UCSD-AML1 (cell line): ENCODE data around the gene ITGAL.
"Not testable (repeated sequence)": the region's sequence is repeated elsewhere in the genome, so short reads cannot be mapped to it uniquely, and the experiment has no call there.

Experiments
- DNase-seq: peaks from one replicate; lab custom pipeline; 2025; ENCODE audit not compliant: unreplicated experiment; lab: John Stamatoyannopoulos, UW

The ITGAL gene

GRCh38 chr16:30472328-30472942, at the start of gene ITGAL:
ITGAL (plus strand) TSS chr16:30472742; CDS start chr16:30472838, 96 bp downstream.
- DNase-seq: peak; percentile 76

- no peak for DNase-seq
These were observed 44.5 kb upstream of the ITGAL start for GRCh38 chr16:30428055-30428454.

GRCh38 chr16:30429418-30429677, 43.2 kb upstream of the ITGAL start:
- no peak for DNase-seq

GRCh38 chr16:30429678-30430427, 42.7 kb upstream of the ITGAL start, which contains the start of gene DCTPP1:
DCTPP1 (minus strand) TSS chr16:30430030; CDS start chr16:30429980, 50 bp downstream.
- peak; percentile 99 for DNase-seq

- DNase-seq: no peak
These were observed 42.0 kb upstream of the ITGAL start for GRCh38 chr16:30430428-30430970.

GRCh38 chr16:30434852-30435251, 37.7 kb upstream of the ITGAL start:
- DNase-seq: no peak

GRCh38 chr16:30437511-30438046, 35.0 kb upstream of the ITGAL start:
- no peak for DNase-seq

- DNase-seq: no peak
These were observed 33.7 kb upstream of the ITGAL start for GRCh38 chr16:30438835-30439234.

GRCh38 chr16:30439720-30440348, 32.7 kb upstream of the ITGAL start:
- no peak for DNase-seq

GRCh38 chr16:30443631-30444030, 28.9 kb upstream of the ITGAL start:
- no peak for DNase-seq

GRCh38 chr16:30444231-30445148, 28.1 kb upstream of the ITGAL start:
- no peak for DNase-seq

GRCh38 chr16:30445149-30445407, 27.5 kb upstream of the ITGAL start:
- DNase-seq: no peak

GRCh38 chr16:30445408-30446202, 26.9 kb upstream of the ITGAL start, which contains the start of gene SEPHS2:
SEPHS2 (minus strand) TSS chr16:30445874; CDS start chr16:30445727, 147 bp downstream.
- peak; percentile 95 for DNase-seq

GRCh38 chr16:30446203-30446595, 26.3 kb upstream of the ITGAL start:
- DNase-seq: no peak

GRCh38 chr16:30447512-30448226, 24.9 kb upstream of the ITGAL start:
- DNase-seq: no peak

GRCh38 chr16:30449116-30449435, 23.5 kb upstream of the ITGAL start:
- no peak for DNase-seq

- DNase-seq: not testable (repeated sequence)
These were observed 19.6 kb upstream of the ITGAL start for GRCh38 chr16:30452709-30453580.

GRCh38 chr16:30456302-30456701, 16.2 kb upstream of the ITGAL start:
- DNase-seq: no peak

GRCh38 chr16:30457256-30457655, 15.3 kb upstream of the ITGAL start:
- no peak for DNase-seq
